HG03097 (cell line): ENCODE data around the gene FAF2.
"Not testable (repeated sequence)": the region's sequence is repeated elsewhere in the genome, so short reads cannot be mapped to it uniquely, and the experiment has no call there.

Experiments
- ATAC-seq: cut with Tn5 transposase; IDR thresholded peaks from one replicate; pipeline ENCODE4 v1.9.1; 2021; ENCODE audit not compliant: unreplicated experiment, low FRiP score

Gene FAF2

GRCh38 chr5:176416965-176417364, 31.2 kb upstream of the FAF2 start:
- no peak for ATAC-seq

- no peak for ATAC-seq
Observed at GRCh38 chr5:176418251-176418650, 29.9 kb upstream of the FAF2 start.

GRCh38 chr5:176420086-176420485, 28.1 kb upstream of the FAF2 start:
- ATAC-seq, result no peak

DNA sequence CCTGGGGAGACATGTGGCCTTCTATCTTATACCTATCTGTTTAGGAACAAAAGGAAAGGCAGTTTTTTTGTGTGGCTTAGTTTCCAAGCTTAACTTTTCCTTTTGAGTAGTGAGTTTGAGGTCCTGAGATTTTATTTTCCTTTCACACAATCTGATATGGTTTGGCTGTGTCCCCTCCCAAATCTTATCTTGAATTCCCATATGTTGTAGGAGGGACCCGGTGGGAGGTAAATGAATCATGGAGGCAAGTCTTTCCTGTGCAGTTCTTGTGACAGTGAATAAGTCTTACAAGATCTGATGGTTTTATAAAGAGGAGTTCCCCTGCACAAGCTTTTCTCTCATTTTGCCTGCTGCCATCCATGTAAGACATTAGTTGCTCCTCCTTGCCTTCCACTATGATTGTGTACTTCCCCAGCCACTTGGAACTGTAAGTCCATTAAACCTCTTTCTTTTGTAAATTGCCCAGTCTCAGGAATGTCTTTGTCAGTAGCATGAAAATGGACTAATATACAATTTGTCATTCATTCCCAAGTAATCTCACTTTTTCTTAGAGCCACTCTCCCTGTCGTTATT, 27.1 kb upstream of the FAF2 start:
- ATAC-seq, result no peak

DNA sequence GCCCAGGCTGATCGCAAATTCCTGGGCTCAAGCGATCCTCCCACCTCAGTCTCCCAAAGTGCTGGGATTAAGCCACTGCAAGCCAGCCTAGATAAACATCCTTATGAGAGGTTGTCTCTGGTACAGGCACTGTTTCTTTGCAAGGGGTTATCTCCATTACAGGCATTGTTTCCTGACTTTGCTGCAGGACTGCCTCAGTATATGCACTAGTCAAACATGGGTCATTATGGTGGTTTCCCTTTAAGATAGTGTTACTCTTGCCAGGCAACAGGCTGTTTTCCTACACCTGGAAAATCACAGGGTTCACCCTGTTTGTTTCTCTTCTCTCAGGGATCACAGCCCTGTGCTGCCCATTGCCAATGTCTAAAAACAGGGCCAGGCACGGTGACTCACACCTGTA, 24.0 kb upstream of the FAF2 start:
- ATAC-seq, result no peak

- no peak for ATAC-seq
Observed at GRCh38 chr5:176425138-176425537, 23.0 kb upstream of the FAF2 start.

- ATAC-seq, result no peak
Observed at GRCh38 chr5:176425791-176426190, 22.4 kb upstream of the FAF2 start.

DNA sequence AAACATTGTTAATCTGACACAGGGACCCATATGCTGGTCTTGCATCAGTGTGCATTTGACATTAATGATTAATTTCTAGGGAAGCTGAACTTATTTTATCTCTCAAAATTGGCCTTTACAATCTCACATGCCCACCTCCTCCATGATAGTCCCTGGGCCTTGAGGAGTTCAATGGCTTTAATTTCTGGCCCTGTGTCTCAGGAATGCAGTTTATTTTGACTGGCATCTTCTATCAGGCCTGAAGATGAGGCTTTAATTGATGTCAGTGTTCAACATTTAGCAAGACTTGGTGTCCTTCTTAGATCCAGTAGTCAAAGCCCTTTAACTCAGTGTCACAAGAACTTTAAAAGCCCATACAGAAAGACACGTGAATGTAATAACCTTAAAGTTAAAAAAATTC, 21.3 kb upstream of the FAF2 start:
- ATAC-seq, result no peak

GRCh38 chr5:176427971-176428370, 20.2 kb upstream of the FAF2 start:
- ATAC-seq, result no peak

GRCh38 chr5:176429972-176430371, 18.2 kb upstream of the FAF2 start:
- ATAC-seq, result no peak

DNA sequence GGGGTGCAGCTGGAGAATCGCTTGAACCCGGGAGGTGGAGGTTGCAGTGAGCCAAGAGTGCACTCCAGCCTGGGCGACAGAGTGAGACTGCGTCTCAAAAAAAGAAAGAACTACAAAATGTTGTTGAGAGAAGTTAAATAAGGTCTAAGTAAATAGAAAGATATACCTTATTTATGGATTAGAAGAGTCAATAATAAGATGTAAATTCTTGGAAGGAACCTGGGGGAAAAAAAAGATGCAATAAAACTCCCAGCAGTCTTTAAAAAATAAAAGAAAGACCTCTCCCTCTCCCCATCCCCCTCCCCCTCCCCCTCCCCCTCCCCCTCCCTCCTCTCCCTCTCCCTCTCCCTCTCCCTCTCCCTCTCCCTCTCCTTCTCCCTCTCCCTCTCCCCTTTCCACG, 15.5 kb upstream of the FAF2 start:
- no peak for ATAC-seq

- no peak for ATAC-seq
Observed at GRCh38 chr5:176436656-176437055, 11.5 kb upstream of the FAF2 start.

- no peak for ATAC-seq
Observed at GRCh38 chr5:176438959-176439757, 9.0 kb upstream of the FAF2 start.

GRCh38 chr5:176440927-176441706, 7.1 kb upstream of the FAF2 start:
- ATAC-seq, result no peak

DNA sequence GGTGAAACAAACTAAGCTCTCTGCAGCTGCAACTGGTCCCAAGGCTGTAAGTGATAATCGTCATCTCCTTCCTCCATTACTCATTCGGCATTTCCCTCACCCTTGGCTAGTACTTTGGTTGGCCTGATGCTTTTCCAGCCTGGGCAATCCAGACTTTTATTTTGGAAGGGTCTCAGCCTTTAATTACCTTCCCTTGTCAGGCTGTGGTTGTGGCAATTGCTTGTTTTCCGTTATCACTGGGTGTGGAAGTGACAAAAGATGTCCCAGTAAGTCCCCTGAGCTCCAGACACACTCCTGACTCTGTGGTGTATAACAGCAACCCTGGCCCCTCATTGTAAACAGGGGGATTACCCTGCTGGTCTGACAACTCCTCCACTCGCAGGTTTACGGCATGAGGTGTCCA, 6.3 kb upstream of the FAF2 start:
- ATAC-seq, result no peak

DNA sequence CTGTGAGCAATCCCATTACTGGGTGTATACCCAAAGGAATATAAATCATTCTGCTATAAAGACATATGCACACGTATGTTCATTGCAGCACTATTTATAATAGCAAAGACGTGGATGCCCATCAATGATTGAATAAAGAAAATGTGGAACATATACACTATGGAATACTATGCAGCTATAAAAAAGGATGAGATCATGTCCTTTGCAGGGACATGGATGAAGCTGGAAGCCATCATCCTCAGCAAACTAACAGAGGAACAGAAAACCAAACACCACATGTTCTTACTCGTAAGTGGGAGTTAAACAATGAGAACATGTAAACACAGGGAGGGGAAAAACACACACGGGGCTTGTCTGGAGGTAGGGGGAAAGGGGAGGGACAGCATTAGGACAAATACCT, 5.3 kb upstream of the FAF2 start:
- not testable (repeated sequence) for ATAC-seq

DNA sequence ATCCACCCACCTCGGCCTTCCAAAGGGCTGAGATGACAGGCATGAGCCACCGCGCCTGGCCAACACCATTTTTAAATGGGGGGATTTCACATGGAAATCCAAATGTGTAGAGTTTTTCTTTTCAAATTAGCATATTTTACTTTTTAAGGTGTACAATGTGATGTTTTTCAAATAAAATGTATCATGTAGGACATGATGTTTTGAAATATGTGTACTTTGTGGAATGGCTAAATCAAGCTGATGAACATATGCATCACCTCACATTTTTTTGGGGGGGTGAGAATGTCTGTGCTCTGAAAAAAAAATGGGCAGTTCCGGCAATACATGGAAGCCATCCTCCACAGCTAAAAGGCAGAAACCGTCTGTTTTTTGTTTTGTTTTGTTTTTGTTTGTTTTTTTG, 3.4 kb upstream of the FAF2 start:
- no peak for ATAC-seq

DNA sequence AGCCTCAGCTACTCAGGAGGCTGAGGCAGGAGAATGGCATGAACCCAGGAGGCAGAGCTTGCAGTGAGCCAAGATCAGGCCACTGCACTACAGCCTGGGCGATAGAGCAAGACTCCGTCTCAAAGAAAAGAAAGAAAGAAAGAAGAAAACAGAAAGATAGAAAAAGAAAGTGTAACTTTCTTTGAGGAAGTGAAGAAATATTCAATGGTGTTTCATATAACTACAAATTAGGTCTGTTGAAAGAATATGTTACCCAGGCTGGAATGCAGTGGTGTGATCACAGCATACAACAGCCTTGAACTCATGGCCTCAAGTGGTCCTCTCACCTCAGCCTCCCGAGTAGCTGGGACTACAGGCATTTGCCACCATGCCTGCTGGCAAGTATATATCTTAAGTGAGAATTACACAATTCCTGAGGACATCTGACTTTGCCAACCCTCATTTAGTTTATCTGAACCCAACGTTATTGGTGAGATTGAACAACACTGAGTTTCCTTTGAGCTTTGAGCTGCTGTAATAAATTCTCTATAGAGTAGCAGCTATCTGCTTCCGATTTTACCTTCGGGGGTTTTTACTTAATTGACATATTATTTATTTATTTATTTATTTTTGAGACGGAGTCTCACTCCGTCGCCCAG, 2.0 kb upstream of the FAF2 start:
- no peak for ATAC-seq

- ATAC-seq, result no peak
Observed at GRCh38 chr5:176446884-176447590, 1.1 kb upstream of the FAF2 start.

DNA sequence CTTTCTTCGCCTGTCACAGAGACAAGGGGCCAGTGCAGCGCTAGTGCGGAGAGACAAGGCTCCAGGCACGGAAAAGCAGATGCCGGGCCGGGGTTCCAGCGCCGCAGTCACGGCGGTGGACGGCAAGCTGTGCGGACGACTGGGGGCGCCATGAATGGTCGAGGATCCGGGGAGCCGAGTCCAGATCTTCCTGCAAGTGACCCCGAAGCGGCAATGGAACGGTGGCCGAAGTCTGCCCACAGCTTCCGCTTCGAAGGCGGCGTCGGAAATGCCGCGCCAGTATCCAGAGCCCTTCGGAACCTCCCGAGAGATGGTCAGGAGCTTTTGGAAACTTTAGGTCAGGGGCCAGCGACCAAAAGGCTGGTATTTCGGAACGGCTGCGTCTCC, 601 bp upstream of the FAF2 start:
- peak; percentile 31 for ATAC-seq

DNA sequence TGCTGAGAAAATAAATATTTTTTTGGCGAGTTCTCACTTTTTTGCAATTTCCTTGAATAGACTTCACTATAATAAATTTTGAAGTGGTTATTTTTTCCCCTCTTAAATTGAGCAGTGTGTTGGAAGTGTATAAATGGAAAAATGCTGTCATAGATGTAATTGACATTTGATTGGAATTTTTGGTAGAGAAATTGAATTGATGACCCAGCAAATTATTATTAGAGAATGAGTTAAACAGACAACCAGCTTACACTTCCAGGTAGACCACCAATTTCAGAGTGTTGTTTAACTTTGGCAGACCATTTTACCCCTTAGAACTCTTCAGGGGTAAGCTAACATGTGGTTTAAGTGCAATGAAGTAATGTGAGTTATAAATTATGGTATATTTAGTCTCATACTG, 1.9 kb downstream of the FAF2 start:
- no peak for ATAC-seq
